GM23338 (cell line): ENCODE results near the gene CLGN. TPM values are rescaled to one million over a fixed set of nuclear protein-coding genes. Genes with fewer than 3 reads are reported as not detected.

Source experiments
- ATAC-seq: fragments of 200-7000 bp; cut with Tn5 transposase; 3 replicates; pipeline ENCODE4 v1.9.1; 2020
- DNase-seq: peaks from one replicate; pipeline ENCODE4 v3.0.0-alpha.2; 2015; ENCODE audit warnings: low spot score
- H2AFZ ChIP-seq: fragments of 200-600 bp; sonication (generic); 2 replicates; pipeline ENCODE4 v1.8.0; 2016; ENCODE audit warnings: antibody characterized with exemption, mild to moderate bottlenecking, moderate library complexity
- H3F3A ChIP-seq: fragments of 200-600 bp; sonication (generic); replicated peaks from 2 replicates; pipeline ENCODE4 v1.8.0; 2017; ENCODE audit warnings: antibody characterized with exemption, mixed run types, low read depth
- H3K27ac ChIP-seq: fragments of 200-600 bp; sonication (generic); 2 replicates; pipeline ENCODE4 v1.6.1; 2016; ENCODE audit warnings: low read depth
- H3K27me3 ChIP-seq: fragments of 200-600 bp; sonication (generic); 2 replicates; pipeline ENCODE4 v1.8.0; 2016; ENCODE audit warnings: mild to moderate bottlenecking, mixed run types, moderate library complexity; ENCODE audit not compliant: insufficient read depth
- H3K36me3 ChIP-seq: fragments of 200-600 bp; sonication (generic); 2 replicates; pipeline ENCODE4 v1.8.0; 2016; ENCODE audit warnings: mild to moderate bottlenecking; ENCODE audit not compliant: insufficient read depth
- H3K4me1 ChIP-seq: fragments of 200-600 bp; sonication (generic); 2 replicates; pipeline ENCODE4 v1.8.0; 2016; ENCODE audit warnings: mild to moderate bottlenecking, moderate library complexity; ENCODE audit not compliant: insufficient read depth
- H3K4me2 ChIP-seq: fragments of 200-600 bp; sonication (generic); 2 replicates; pipeline ENCODE4 v1.7.1; 2017; ENCODE audit warnings: mixed run types
- H3K4me3 ChIP-seq: fragments of 200-600 bp; sonication (generic); 2 replicates; pipeline ENCODE4 v1.6.1; 2016; ENCODE audit warnings: mixed run types
- H3K79me2 ChIP-seq: fragments of 200-600 bp; sonication (generic); replicated peaks from 2 replicates; pipeline ENCODE4 v1.8.0; 2017; ENCODE audit warnings: mild to moderate bottlenecking; ENCODE audit not compliant: insufficient read depth
- H3K9me2 ChIP-seq: fragments of 200-600 bp; sonication (generic); 2 replicates; pipeline ENCODE4 v1.8.0; 2017; ENCODE audit not compliant: insufficient read depth
- H4K20me1 ChIP-seq: fragments of 200-600 bp; sonication (generic); replicated peaks from 2 replicates; pipeline ENCODE4 v1.8.0; 2017; ENCODE audit warnings: mild to moderate bottlenecking; ENCODE audit not compliant: insufficient read depth
- H3K27ac Mint-ChIP-seq: 2 replicates; pipeline ENCODE4 v1.8.0; 2020; ENCODE audit warnings: inconsistent platforms, mild to moderate bottlenecking, moderate library complexity, mixed read lengths
- H3K27me3 Mint-ChIP-seq: 3 replicates; pipeline ENCODE4 v1.8.0; 2022; ENCODE audit warnings: low read depth, mild to moderate bottlenecking, moderate library complexity, mixed read lengths, inconsistent platforms; ENCODE audit not compliant: insufficient read depth, poor library complexity
- H3K36me3 Mint-ChIP-seq: 3 replicates; pipeline ENCODE4 v1.8.0; 2021; ENCODE audit warnings: low read depth, mild to moderate bottlenecking, inconsistent platforms, moderate library complexity, mixed read lengths
- H3K4me1 Mint-ChIP-seq: 3 replicates; pipeline ENCODE4 v1.8.0; 2020; ENCODE audit warnings: mild to moderate bottlenecking, inconsistent platforms, mixed read lengths
- H3K4me3 Mint-ChIP-seq: 3 replicates; pipeline ENCODE4 v1.8.0; 2021; ENCODE audit warnings: moderate library complexity, mild to moderate bottlenecking, inconsistent platforms, mixed read lengths
- H3K9me3 Mint-ChIP-seq: 3 replicates; pipeline ENCODE4 v1.8.0; 2020; ENCODE audit warnings: moderate library complexity, mild to moderate bottlenecking, inconsistent platforms, mixed read lengths
- CREB1 ChIP-seq: fragments of 250-450 bp; sonication (Bioruptor Pico); IDR thresholded peaks from 2 replicates; pipeline ENCODE4 v1.5.0; 2020; ENCODE audit warnings: low read depth, mild to moderate bottlenecking, moderate library complexity
- EZH2 ChIP-seq: fragments of 200-600 bp; sonication (generic); IDR thresholded peaks from one replicate; pipeline ENCODE4 v1.8.0; 2017; ENCODE audit warnings: antibody characterized with exemption, mild to moderate bottlenecking, low read depth; ENCODE audit not compliant: unreplicated experiment
- EZH2phosphoT487 ChIP-seq: fragments of 200-600 bp; sonication (generic); IDR thresholded peaks from one replicate; pipeline ENCODE4 v1.8.1; 2018; ENCODE audit warnings: antibody characterized with exemption; ENCODE audit not compliant: unreplicated experiment
- JUNB ChIP-seq: IDR thresholded peaks from one replicate; pipeline ENCODE4 v1.6.1; 2016; ENCODE audit warnings: antibody characterized with exemption; ENCODE audit not compliant: unreplicated experiment
- NANOG ChIP-seq: IDR thresholded peaks from 2 replicates; pipeline ENCODE4 v1.6.1; 2016; ENCODE audit warnings: antibody characterized with exemption, borderline replicate concordance
- POLR2AphosphoS5 ChIP-seq: IDR thresholded peaks from 2 replicates; pipeline ENCODE4 v1.6.1; 2016; ENCODE audit warnings: antibody characterized with exemption, low read depth
- STAT1 ChIP-seq: IDR thresholded peaks from one replicate; pipeline ENCODE4 v1.6.1; 2016; ENCODE audit warnings: antibody characterized with exemption; ENCODE audit not compliant: unreplicated experiment
- ZNF114 ChIP-seq: fragments of 250-450 bp; sonication (Bioruptor Pico); IDR thresholded peaks from 2 replicates; pipeline ENCODE4 v1.5.0; 2020; ENCODE audit warnings: mild to moderate bottlenecking, moderate library complexity
- ZNF331 ChIP-seq: fragments of 250-450 bp; sonication (Bioruptor Pico); IDR thresholded peaks from 2 replicates; pipeline ENCODE4 v1.5.0; 2020; ENCODE audit warnings: low read depth, mild to moderate bottlenecking, moderate library complexity
- polyA plus RNA-seq: library from polyadenylated mRNA; unstranded; fragments of >200 nt; fragmentation: Nextera tagmentation; extraction: Ambion mirVana; gene quantifications from 2 replicates; pipeline ENCODE4 v1.2.1, GENCODE V29; 2016
- total RNA-seq: library from RNA; depleted of rRNA; stranded (reverse); fragments of >200 nt; shearing (Covaris generic); gene quantifications from 2 replicates; pipeline ENCODE4 v1.2.3, GENCODE V29; 2014
- TF ChIP-seq, protein P1 (sequence below), 2 experiments: fragments of 200-600 bp in 1 of 2; sonication (generic) in 1 of 2; conservative IDR thresholded peaks; 2 replicates each; pipeline versions ENCODE4 v1.5.1 to v1.6.1; 2016 to 2017; ENCODE audit warnings: antibody characterized with exemption in 2 of 2, low read depth in 2 of 2, mild to moderate bottlenecking in 2 of 2, moderate library complexity in 1 of 2
- TF ChIP-seq, protein P2 (sequence below): IDR thresholded peaks from one replicate; pipeline ENCODE4 v1.6.1; 2018; ENCODE audit warnings: antibody characterized with exemption; ENCODE audit not compliant: unreplicated experiment
- TF ChIP-seq, protein P3 (sequence below): IDR thresholded peaks from 2 replicates; pipeline ENCODE4 v1.6.1; 2016; ENCODE audit warnings: antibody characterized with exemption

CLGN gene
- total and polyA plus RNA-seq, 2 experiments from 2014 or later: 4.0 to 5.2 TPM

DNA sequence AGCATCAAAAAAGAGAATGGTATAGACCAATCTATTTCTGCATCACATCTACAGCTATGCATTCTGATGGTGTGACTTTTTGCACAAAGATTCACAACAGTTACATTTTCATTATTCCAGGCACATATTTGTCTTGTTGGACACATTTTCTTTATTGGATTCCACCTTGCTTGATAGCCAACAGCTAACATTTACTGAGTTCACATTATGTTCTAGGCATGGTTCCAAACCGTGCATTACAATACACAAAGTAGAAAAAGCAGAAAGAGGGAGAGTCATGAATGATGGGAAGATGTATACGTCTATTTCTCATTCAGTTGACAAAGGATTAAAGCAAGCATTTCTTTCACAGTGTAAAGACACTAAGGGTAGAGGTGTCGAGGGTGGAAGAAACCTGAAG, 22.9 kb upstream of the CLGN start:
- no peak overlapping the region for H3K27ac ChIP-seq

DNA sequence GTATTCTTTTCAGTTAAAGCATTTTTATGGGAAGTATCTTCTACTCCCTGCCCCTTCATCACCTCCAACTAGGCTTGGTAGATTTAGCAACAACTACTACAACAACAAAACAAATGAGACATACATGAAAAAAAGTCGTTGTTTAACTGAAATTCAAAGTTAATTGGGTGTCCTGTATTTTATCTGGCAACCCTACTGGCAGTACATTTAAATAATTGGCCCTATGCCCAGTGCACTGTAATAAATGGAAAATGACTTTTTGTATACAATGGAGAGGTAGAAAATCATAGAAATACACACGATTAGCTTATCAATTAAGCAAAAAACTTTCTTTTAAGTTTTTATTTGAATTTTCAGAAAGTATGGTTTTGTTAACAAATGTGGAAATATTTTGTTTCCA, 21.4 kb upstream of the CLGN start:
- H3K4me1 ChIP-seq: no peaks in the 10 kb centered on the region
- H3K36me3 ChIP-seq: no peaks in the 10 kb centered on the region
- no peaks in the 10 kb centered on the region for H3K27me3 ChIP-seq
- Mint-ChIP-seq H3K36me3 (no peaks in the 10 kb centered on the region), H3K4me3 (no peak overlapping the region), H3K9me3 (no peaks in the 10 kb centered on the region), H3K27me3 (no peaks in the 10 kb centered on the region), H3K27ac (no peak overlapping the region), H3K4me1 (no peaks in the 10 kb centered on the region)
- no peaks in the 10 kb centered on the region for H4K20me1 ChIP-seq
- no peaks in the 10 kb centered on the region for H3K9me2 ChIP-seq
- H3K4me3 ChIP-seq: no peak overlapping the region
- H3K27ac ChIP-seq: no peak overlapping the region
- no peaks in the 10 kb centered on the region for H3F3A ChIP-seq
- DNase-seq (no peak), ATAC-seq (no peak)
- no peak overlapping the region for H2AFZ ChIP-seq
- no peaks in the 10 kb centered on the region for H3K79me2 ChIP-seq
- H3K4me2 ChIP-seq: no peak overlapping the region
- TF ChIP-seq, protein P1, sequence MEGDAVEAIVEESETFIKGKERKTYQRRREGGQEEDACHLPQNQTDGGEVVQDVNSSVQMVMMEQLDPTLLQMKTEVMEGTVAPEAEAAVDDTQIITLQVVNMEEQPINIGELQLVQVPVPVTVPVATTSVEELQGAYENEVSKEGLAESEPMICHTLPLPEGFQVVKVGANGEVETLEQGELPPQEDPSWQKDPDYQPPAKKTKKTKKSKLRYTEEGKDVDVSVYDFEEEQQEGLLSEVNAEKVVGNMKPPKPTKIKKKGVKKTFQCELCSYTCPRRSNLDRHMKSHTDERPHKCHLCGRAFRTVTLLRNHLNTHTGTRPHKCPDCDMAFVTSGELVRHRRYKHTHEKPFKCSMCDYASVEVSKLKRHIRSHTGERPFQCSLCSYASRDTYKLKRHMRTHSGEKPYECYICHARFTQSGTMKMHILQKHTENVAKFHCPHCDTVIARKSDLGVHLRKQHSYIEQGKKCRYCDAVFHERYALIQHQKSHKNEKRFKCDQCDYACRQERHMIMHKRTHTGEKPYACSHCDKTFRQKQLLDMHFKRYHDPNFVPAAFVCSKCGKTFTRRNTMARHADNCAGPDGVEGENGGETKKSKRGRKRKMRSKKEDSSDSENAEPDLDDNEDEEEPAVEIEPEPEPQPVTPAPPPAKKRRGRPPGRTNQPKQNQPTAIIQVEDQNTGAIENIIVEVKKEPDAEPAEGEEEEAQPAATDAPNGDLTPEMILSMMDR (conservative IDR thresholded peaks at IDR 0.05; ENCODE audit: low read depth in 2 of 2): no peak
- no peak for TF ChIP-seq CREB1
- no peak for TF ChIP-seq EZH2
- no peak for TF ChIP-seq NANOG
- TF ChIP-seq EZH2phosphoT487: no peak
- TF ChIP-seq STAT1: no peak
- TF ChIP-seq ZNF114 (CRISPR knock-in tag): no peak
- TF ChIP-seq ZNF331 (CRISPR knock-in tag): no peak
- no peak for TF ChIP-seq POLR2AphosphoS5
- TF ChIP-seq, protein P2, sequence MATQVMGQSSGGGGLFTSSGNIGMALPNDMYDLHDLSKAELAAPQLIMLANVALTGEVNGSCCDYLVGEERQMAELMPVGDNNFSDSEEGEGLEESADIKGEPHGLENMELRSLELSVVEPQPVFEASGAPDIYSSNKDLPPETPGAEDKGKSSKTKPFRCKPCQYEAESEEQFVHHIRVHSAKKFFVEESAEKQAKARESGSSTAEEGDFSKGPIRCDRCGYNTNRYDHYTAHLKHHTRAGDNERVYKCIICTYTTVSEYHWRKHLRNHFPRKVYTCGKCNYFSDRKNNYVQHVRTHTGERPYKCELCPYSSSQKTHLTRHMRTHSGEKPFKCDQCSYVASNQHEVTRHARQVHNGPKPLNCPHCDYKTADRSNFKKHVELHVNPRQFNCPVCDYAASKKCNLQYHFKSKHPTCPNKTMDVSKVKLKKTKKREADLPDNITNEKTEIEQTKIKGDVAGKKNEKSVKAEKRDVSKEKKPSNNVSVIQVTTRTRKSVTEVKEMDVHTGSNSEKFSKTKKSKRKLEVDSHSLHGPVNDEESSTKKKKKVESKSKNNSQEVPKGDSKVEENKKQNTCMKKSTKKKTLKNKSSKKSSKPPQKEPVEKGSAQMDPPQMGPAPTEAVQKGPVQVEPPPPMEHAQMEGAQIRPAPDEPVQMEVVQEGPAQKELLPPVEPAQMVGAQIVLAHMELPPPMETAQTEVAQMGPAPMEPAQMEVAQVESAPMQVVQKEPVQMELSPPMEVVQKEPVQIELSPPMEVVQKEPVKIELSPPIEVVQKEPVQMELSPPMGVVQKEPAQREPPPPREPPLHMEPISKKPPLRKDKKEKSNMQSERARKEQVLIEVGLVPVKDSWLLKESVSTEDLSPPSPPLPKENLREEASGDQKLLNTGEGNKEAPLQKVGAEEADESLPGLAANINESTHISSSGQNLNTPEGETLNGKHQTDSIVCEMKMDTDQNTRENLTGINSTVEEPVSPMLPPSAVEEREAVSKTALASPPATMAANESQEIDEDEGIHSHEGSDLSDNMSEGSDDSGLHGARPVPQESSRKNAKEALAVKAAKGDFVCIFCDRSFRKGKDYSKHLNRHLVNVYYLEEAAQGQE: no peak

More for the DNA sequence above, 22.9 kb upstream of the CLGN start:
- H3K4me1 Mint-ChIP-seq: no peaks in the 10 kb centered on the region
- H3K36me3 ChIP-seq: no peaks in the 10 kb centered on the region
- no peak overlapping the region for H3K27ac Mint-ChIP-seq
- no peaks in the 10 kb centered on the region for H3K79me2 ChIP-seq
- H3K4me2 ChIP-seq: no peak overlapping the region
- H3K4me1 ChIP-seq: no peaks in the 10 kb centered on the region
- H3K9me3 Mint-ChIP-seq: no peaks in the 10 kb centered on the region
- no peak for ATAC-seq
- H3K36me3 Mint-ChIP-seq: no peaks in the 10 kb centered on the region
- TF ChIP-seq ZNF114 (CRISPR knock-in tag) (no peak), JUNB (no peak), EZH2phosphoT487 (no peak), POLR2AphosphoS5 (no peak), STAT1 (no peak)
- TF ChIP-seq, protein P3, sequence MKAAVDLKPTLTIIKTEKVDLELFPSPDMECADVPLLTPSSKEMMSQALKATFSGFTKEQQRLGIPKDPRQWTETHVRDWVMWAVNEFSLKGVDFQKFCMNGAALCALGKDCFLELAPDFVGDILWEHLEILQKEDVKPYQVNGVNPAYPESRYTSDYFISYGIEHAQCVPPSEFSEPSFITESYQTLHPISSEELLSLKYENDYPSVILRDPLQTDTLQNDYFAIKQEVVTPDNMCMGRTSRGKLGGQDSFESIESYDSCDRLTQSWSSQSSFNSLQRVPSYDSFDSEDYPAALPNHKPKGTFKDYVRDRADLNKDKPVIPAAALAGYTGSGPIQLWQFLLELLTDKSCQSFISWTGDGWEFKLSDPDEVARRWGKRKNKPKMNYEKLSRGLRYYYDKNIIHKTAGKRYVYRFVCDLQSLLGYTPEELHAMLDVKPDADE: no peak
- TF ChIP-seq, protein P2: no peak
- H3K27me3 ChIP-seq: no peaks in the 10 kb centered on the region
- DNase-seq: no peak
- no peaks in the 10 kb centered on the region for H3F3A ChIP-seq
- H2AFZ ChIP-seq: no peak overlapping the region
- no peaks in the 10 kb centered on the region for H3K27me3 Mint-ChIP-seq
- no peak overlapping the region for H3K4me3 ChIP-seq
- no peaks in the 10 kb centered on the region for H3K9me2 ChIP-seq
- no peak overlapping the region for H3K4me3 Mint-ChIP-seq
- no peaks in the 10 kb centered on the region for H4K20me1 ChIP-seq
